ENCODE results near the gene LRRC28. TPM values are rescaled to one million over a fixed set of nuclear protein-coding genes. Genes with fewer than 3 reads are reported as not detected.

LRRC28 gene
- polyA plus RNA-seq, 1 donor = 18.7 TPM

DNA sequence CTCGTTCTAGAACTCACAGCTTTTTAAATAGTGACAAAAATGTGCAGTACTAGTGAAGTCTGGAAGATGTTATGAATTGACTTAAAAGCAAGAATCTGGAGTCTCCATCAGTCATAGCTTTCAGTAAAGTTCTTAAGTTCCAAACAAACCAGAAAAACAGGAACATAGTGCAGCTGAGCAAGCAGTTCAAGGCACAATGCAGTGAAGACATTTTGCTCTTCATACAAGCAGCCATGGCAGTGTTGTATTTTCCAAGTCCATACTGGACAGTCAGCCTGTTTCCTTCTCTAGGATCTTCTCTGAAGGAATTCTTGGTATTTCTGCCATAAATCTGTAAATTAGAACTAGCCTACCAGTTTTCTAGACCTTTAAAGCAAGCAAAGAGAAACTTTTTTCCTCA is 90.5 kb downstream of the LRRC28 start:
- no peak for DNase-seq (ENCODE audit: low read depth)

DNA sequence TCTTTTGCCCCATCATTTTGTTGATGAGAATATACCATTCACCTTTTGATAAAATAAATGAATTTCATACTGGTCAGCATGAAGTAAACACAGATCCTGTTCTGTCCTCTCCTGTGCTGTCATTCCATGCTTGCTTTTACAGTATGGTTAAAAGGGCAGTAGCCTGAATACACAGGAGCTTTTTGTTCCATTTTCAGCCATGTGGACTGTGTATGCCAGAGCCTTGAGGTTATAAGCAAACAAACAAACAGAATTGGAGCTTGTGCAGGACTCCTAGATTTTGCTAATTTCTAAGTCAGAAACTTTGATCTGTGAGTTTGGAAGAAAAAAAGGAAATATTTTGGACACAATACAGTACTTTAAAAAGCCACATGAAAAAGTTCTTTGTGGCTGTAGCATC is 91.9 kb downstream of the LRRC28 start:
- DNase-seq (ENCODE audit: low read depth) = no peak

DNA sequence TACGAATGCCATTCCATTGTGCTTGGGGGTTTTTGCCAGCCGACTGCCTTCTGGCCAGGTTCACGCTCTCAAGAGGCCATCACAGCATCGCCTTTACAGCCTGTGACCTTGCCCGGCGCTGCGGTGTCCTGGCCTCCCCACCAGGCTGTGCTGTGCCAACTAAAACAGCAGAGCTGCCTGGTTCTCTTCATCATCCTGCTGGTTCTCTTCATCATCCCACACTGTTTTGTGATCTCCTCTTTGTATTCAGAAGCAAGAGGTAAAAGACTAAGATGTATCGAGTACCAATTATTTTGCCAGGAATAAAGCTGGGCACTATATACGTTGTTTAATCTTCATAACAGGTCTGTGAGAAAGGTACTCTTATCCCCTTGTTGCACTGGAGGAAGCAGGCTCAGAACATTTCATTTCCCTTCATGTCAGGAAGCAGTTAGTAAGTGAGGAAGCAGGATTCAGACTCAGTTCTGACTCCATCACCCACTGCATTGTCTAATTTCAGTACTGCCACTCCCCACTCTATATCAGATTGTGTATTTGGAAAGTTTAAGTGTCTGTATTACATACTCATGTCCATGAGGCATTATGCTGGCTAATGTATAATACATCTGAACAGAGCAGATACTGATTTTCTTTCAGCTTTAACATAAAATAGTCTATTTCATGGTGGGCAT is 92.7 kb downstream of the LRRC28 start:
- DNase-seq (ENCODE audit: low read depth) = no peak

DNA sequence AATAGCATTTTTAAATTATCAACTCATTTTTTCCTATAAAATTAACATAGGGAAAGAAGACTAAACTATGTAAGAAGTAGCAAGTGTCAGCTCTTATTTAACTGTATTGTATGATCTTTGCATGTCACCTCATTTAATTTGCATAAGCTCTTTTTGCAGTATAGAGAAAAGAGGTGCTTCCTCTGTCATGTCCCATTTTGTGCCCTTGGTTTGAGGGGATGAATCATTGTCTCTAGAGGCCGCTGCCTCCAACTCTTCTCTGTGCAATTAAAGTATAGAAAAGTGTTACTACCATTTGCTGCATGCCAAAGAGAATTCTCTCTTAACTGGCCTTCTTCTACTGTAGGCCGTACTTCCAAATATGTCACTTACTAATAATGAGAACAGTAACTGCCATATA is 93.4 kb downstream of the LRRC28 start:
- no peak for DNase-seq (ENCODE audit: low read depth)

DNA sequence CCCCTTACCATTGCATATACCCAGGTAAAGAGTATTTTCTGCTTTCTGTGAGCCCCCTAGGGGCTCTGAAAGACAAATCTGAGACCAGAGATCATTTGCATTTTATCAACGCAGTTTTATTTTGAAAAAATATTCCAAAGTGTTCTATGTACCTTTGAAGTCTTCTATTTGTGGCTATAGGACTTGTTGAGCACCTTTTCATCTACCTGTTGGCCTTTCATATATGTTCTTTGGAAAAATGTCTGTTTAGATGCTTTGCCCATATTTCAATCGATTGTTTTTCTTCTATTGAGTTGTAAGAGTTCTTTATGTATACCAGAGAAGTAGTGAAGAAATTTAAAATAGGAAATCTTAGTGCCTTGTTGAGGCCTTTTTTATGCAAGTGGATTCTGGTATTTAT is 94.0 kb downstream of the LRRC28 start:
- no peak for DNase-seq (ENCODE audit: low read depth)

DNA sequence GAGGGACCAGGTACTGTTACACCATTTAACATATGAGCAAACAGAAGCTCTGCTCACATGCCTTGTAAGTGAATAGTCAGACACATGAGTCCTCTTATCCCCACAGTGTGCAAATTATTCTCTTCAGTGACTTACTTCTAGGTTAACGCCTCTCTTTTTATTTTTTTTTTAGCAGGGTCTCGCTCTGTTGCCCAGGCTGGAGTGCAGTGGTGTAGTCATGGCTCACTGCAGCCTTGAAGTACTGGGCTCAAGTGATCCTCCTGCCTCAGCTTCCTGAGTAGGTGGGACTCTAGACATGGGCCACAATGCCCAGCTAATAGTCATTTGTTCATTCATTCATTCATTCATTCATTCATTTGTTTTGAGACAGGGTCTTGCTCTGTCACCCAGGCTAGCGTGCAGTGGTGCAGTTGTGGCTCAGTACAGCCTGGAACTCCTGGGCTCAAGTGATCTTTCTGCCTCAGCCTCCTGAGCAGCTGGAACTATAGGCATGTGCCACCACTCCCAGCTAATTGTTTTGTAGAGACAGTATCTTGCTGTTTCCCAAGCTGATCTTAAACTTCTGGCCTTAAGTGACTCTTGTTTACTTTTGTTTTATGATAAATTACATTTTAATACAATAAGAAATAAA is 94.7 kb downstream of the LRRC28 start:
- DNase-seq (ENCODE audit: low read depth) = no peak

DNA sequence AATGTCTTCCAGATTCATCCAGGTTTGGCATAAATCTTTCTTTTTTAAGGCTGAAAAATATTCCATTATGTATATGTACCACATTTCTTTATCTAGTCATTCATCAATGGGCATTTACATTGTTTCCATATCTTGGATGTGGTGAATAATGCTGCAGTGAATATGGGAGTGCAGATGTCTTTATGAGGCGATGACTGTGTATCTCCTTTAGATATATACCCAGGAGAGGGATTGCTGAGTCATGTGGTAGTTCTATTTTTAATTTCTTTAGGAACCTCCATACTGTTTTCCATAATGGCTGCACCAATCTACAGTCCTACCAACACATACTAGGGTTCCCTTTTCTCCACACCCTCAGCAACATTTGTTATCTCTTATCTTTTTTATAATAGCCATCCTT is 96.3 kb downstream of the LRRC28 start:
- DNase-seq (ENCODE audit: low read depth) = no peak

DNA sequence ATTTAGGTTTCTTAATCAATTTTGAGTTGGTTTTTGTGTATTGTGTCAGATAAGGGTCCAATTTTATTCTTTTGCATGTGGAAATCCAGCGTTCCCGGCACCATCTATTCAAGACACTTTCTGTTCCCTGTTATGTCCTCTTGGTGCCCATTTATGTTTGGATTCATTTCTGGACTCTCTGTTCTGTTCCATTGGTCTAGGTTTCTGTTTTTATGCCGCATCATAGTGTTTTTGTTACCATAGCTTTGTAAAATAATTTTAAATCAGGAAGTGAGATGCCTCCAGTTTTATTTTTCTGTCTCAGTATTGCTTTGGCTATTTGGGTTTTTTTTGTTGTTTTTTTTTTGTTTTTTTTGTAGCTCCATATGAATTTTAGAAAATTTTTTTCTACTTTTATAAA is 97.1 kb downstream of the LRRC28 start:
- DNase-seq (ENCODE audit: low read depth) = no peak

DNA sequence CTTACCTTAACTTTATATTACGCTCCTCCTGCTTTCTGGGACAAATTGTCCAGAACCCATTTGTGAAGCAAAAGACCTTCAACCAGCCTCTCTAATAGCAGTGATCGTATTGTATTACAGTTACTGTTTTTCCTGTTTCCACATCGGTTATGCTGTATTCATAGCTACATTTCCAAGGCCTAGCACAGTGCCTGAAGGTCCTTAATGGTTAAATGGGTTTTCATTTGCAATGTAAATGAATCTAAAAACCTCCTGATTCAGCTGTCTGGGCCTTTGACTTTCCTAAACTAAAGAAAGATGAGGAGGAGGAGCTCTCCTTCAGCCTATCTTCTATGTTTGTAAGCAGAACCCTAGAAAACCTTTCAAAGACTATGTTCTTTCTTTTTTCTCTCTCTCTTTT is 99.1 kb downstream of the LRRC28 start:
- no peak for DNase-seq (ENCODE audit: low read depth)

DNA sequence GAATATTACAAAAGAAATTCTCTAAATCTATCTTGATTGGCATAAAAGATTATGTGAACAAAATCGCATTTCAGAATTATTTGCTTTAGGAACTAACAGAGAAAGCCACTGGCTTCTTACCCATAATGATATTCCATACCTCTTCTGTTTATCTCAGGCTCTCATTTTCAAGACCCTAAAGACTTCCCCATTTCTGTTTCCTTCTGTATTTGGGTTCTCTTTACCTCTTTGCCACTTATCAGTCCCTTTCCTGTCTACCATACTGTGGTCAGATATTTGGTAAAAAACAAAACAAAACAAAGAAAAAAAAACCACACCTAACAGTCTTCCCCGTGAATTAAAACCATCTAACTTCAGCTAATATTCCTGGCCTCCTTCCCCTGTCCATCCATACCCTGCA is 108.5 kb downstream of the LRRC28 start:
- DNase-seq (ENCODE audit: low read depth) = no peak

DNA sequence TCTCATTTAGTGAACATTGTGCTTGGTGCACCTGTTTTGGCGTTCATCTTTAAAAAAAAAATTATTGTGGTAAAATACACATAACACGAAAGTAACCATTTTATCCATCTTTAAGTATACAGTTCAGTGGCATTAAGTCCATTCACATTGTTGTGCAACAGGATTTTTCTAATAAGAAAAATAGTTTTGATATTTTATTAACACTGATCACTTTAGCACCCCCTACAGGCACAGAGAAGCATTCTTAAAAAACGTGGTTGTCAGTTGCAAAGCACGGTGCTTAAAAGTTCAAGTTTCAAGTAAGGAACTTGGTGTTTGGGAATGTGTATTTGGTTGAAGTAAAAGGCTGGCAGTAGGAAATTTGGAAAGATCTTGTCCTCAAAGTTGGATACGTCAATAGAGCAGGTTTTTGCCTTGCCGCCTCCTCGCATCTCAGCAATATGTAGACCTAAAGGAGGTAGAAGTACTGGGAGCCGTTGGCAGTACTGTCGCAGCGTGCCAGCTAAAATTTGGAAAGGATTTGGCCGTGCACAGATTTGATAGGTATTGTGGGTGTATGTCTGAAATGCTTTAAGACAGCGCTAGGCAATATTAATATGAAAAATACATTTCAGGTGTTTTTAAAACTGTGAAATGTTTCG is 110.4 kb downstream of the LRRC28 start:
- DNase-seq (ENCODE audit: low read depth) = no peak

DNA sequence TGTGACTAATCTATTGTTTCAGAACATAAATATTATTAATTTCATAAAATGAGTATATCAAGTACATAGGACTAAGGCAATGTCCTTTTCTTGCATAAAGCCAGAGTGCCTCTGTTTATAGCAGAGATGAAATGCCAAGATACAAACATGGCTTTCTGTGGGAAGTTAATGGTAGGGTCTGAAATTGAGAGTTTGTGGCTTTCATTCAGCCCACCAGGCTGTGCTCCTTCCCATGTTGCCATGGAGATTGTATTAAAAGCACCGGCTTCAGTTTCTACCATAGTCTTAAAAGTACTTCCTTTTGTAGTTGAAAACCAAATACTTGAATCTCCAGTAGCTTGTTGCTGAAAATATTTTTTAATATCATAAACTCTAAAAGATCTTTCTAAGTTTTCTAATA is 114.0 kb downstream of the LRRC28 start:
- DNase-seq (ENCODE audit: low read depth) = no peak

DNA sequence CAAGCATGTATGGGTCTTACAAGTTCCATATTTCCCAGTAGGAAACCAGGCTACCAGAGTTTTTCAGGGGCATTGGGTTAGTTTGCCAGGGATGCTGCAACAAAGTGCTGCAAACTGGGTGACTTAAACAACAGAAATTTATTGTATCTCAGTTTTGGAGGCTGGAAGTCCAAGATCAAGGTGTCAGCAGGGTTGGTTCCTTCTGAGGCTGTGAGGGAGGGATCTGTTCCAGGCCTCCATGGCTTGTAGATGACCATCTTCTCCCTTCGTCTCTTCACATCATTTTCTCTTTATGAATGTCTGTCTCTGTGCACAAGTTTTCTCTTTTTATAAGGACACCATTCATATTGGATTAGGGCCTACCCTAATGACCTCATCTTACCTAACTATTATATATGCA is 114.7 kb downstream of the LRRC28 start:
- DNase-seq (ENCODE audit: low read depth) = no peak

DNA sequence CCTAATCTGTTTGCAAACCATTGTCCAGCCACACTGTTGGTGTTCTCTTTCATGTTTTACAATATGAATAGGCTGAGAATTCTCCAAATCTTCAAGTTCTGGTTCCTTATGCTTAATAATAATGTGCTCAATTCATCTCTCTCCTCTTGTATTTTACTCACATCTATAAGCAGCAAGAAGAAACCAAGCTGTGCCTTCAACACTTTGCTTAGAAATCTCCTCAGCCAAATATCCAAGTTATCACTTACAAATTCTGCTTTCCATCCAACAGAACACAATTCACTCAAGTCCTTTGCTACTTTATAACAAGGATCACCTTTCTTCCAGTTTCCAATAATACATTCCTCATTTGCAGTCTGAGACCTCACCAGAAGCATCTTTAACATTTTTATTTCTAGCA is 117.5 kb downstream of the LRRC28 start:
- no peak for DNase-seq (ENCODE audit: low read depth)

DNA sequence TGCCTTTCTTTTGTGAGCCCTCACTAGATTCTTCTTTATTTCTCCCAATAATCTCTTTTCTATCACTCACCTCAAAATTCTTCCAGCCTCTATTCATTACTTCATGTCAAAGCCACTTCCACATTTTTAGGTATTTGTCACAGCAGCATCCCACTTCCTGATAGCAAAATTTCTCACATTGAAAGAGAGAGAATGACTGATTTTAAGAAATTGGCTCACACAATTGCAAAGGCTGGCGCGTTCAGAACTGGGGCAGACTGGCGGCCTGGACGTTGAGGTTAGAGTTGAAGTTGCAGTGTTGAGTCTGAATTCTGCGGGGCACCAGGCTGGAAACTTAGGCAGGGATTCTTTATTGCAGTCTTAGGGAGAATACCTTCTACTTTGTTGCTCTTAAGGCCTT is 117.9 kb downstream of the LRRC28 start:
- no peak for DNase-seq (ENCODE audit: low read depth)

DNA sequence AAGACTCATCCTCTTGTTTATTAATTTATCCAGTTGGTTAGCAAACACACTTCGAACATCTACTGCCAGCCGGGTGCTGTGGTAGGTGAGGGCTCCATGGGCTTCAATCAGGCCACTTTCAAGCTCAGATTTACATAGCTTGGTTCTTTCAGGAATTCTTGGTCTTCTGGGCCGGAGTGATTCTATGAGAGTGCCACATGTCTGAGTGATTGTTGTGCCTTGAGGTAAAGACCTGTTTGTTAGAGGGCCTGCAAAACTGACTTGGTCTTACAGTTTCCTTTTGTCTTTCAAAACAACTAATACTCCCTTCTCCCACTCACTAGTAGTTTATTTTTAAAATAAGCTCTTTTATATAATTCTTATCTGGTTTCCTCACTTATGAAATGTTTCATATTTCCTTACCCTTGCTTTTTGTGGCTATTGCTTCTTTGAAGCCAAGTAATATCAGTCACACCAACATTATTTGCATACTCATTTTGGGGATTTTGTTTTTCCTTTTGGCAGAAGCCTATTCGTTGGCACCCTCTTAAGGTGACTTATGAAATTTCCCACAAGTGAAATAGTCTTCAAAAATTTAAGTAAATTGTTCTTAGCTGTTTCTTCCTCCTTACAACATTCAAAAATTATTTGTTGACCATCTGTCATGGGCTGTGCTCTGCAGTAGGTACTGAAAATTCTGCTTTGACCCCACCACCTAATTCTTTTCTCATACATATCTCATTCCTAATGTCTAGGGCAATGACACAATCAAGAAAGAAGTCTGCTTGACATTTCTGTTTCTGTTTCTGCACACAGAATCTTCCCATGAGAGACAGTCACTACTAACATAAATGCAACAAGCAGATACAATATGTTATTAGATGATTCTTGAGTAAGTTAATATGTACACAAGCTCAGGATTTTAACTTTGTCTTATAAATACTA is 120.2 kb downstream of the LRRC28 start:
- DNase-seq (ENCODE audit: low read depth) = no peak

DNA sequence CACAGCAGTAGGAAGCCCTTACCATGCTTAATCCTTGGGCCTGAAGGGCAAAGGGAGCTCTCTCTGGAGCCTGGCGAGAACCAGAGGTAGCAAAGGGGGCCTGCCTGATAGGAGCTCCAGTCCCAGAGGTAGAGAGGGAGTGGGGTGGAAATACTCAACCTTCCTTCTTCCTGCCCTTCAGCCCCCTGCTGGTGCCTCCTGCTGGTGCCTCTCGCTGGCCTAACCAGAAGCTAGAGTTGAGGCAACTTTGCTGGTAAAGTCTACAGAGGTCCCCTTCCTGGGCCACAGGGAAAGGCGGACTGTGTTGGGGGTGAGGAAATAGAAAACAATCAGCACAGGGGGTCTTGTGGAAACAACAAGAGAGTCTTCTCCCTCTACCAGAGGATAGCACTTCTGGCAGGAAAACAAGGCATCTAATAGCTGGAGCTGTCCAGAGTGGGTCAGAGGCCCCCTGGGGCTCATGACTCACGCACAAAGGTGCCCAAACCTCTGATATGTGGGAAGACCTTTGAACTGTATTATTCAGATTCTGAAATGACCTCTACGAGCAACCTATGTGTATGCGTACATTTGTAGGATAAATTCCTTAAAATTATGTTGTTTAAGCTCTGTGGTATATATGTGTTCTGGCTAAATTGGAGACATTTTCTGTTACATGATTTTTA is 133.9 kb downstream of the LRRC28 start:
- DNase-seq (ENCODE audit: low read depth) = no peak

DNA sequence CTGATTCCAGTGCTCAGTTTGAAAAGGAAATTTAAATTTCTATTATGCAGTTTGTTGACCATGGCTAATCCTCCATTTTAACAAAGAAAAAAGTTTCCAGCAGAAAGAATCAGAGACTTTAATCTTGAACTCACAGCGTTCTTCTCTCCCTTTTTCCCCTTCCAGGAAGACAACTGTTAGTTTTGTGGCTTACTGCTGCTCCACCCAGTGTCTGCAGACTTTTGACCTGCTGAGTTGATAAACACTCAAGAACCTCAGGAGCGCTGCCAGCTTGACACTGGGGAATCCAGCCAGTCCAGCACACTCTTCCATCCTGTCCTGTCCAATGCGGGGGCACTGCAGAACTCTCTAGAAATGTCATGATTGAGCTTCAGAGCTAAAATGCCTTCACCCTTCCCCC is 134.6 kb downstream of the LRRC28 start:
- DNase-seq (ENCODE audit: low read depth) = no peak

DNA sequence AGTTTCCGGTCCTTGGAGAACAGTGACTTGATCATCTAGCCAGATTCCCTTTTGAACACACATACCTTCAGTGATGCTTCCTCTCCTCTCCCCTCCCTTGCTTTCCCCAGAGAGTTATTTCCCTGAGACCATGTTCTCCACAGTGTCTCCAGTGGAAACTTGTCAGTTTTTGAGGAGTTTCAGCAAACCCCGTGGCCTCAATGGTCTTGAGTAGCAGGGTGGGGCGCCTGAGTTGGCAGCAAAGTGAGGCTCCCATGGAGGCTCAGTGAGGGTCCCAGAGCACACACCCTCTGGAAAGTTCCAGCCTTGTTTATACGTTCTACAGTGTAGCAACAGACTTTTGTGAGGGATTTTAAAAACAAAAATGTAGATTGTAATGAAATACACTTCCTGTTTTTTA is 135.1 kb downstream of the LRRC28 start:
- DNase-seq (ENCODE audit: low read depth) = no peak

DNA sequence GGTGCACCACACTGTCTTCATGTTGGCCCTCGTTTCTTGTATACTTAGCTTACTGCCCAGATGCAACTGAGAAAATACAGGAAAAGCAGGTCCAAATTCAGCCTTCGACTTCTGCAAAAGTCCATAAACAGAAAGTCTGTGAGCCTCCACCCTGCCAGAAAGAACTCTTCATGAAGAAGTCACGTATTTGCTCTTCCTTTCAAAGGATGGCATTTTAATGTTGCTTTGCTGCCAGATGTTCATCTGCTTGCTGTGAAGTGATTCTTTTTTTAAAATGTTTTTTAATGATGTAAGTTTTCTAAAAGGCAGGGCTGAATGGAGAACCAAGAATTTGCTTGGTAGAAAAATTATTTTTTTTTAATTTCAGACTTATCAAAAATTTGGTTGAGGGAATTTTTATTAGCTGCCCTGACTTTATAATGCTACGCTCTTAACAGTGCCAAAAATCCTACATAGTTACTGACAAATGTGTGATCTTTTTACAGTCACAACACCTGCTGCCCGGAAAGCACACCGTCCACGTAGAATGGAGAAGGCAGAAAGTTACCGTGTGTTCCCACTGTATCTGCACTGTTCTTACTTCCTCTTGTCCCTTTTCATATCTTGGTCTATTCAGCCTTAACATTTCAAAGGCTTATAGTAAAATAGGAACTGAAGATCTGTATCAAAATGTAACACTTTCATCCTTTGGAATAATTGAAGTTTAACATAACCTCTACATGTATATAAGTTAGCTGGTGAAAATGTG is 136.3 kb downstream of the LRRC28 start:
- no peak for DNase-seq (ENCODE audit: low read depth)

DNA sequence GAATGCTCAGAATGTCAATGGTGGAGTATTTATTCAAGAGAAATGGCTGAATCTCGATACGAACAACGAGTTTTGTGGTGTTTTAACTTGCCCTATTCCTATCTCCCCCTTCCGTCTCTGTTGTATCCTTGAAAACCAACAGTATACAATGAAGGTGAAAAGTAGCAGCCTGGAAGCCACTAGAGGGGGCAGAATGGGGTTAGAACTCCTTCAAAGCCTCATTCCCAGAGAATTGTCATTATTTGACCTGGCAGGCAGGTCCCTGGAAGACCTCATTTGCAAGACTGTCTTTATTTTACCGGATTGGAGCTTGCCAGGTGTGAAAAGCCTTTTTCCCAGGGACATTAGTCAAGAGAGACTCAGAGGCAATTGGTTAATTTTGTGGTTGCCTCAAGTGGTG is 139.4 kb downstream of the LRRC28 start:
- no peak for DNase-seq (ENCODE audit: low read depth)

Data from forelimb muscle (tissue), 1 donor.